B cell (primary cell): ENCODE measurements around the gene FRMPD4.

ENCODE experiments used
- CTCF ChIP-seq: fragments of 200-600 bp; IDR thresholded peaks from one replicate; pipeline ENCODE4 v1.8.0; 2022; ENCODE audit warnings: antibody characterized with exemption, mild to moderate bottlenecking
- EZH2 ChIP-seq: IDR thresholded peaks from 2 replicates; pipeline ENCODE4 v1.6.1; 2012; ENCODE audit warnings: borderline replicate concordance, low read depth, mild to moderate bottlenecking, moderate library complexity, low read length; ENCODE audit not compliant: insufficient read depth, poor library complexity, severe bottlenecking

- no peak for TF ChIP-seq EZH2
- TF ChIP-seq CTCF, result no peak
Measured at GRCh38 chrX:12206413-12206812, 68.1 kb downstream of the FRMPD4 start.
